Measurements from ENCODE around the gene MAGI2.

Gene MAGI2

DNA sequence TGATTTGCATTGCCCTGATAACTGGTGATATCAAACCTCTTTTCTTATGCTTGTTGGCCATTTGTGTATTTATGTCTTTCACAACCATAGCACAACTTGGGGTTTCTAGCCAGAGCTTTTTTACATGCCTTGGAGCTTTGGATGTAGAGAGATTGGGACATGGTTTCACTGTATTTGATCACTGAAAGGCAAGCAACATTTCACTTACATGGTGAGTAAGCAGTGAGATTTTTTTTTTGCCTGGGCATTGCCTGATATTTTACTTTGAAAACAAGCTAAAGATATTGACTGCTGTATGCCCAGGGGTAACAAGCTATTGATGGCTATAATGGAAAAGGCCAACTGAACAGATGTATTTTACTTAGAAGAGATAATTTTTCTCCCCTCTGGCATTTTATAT lies 1395.9 kb downstream of the MAGI2 start:
- Histone ChIP-seq H3K9me3 (ENCODE audit: control insufficient read depth, insufficient read depth, low read depth, low read length) (no peaks in the 10 kb centered on the region), H3K4me1 (ENCODE audit: control insufficient read depth, insufficient read depth, low read length) (peaks cover 17% of the 10 kb centered on the region), H3K4me3 (ENCODE audit: low read depth, low read length) (no peak overlapping the region), H3K27me3 (ENCODE audit: control insufficient read depth, insufficient read depth, low read length) (no peaks in the 10 kb centered on the region), H3K36me3 (ENCODE audit: control insufficient read depth, insufficient read depth, low read length) (no peaks in the 10 kb centered on the region), H3K9ac (ENCODE audit: low read length) (no peak overlapping the region), H3K27ac (ENCODE audit: low read depth, low read length) (no peak overlapping the region)

DNA sequence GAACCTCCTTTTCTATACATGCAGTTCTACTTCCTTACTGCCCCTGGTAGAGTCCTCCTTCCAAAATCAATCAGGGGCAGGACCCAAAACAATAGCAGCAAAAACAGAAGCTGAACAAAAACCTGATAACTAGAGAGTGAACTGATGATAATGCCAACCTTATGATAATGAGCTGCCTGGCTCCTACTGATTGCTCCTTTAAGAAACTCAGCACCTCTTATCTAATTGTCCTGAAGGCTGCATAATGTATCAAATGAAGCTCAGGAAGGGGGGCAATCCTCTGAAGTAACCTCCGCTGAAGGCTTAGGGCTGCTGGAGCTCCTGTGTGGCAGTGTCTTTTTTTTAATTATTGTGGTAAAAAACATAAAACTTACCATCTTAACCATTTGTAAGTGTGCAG lies 1397.9 kb downstream of the MAGI2 start:
- Histone ChIP-seq H3K36me3 (ENCODE audit: control insufficient read depth, insufficient read depth, low read length) (no peaks in the 10 kb centered on the region), H3K27me3 (ENCODE audit: control insufficient read depth, insufficient read depth, low read length) (no peaks in the 10 kb centered on the region), H3K4me3 (ENCODE audit: low read depth, low read length) (no peak overlapping the region), H3K4me1 (ENCODE audit: control insufficient read depth, insufficient read depth, low read length) (peaks cover 26% of the 10 kb centered on the region), H3K27ac (ENCODE audit: low read depth, low read length) (no peak overlapping the region), H3K9ac (ENCODE audit: low read length) (no peak overlapping the region), H3K9me3 (ENCODE audit: control insufficient read depth, insufficient read depth, low read depth, low read length) (no peaks in the 10 kb centered on the region)

DNA sequence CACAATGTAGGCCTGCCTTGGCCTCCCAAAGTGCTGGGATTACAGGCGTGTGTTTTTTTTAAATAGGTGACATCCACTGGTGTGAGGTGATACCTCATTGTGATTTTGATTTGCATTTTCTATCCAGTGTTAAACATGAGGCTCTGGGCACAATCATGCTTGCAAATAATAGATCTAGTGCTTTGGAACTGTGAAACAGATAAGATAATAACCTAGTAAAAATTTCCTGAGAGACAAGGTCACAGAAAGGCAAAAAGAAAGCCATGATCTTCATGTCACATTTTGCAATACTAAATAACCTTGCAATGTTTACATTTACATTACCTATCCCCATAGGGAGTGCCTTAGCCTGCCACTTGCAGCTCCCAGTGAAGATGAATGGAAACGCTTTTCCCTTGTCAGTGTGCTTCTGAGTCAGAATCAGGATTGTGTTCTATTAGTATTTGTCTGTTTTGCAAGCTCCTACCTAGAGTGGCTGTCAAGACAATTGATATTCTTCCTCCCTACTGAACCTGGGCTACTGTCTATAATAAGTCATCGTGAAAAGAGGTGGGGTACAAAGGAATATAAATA lies 1398.4 kb downstream of the MAGI2 start:
- Histone ChIP-seq H3K9me3 (ENCODE audit: control insufficient read depth, insufficient read depth, low read depth, low read length) (no peaks in the 10 kb centered on the region), H3K4me1 (ENCODE audit: control insufficient read depth, insufficient read depth, low read length) (peaks cover 26% of the 10 kb centered on the region), H3K27me3 (ENCODE audit: control insufficient read depth, insufficient read depth, low read length) (no peaks in the 10 kb centered on the region), H3K27ac (ENCODE audit: low read depth, low read length) (no peak overlapping the region), H3K36me3 (ENCODE audit: control insufficient read depth, insufficient read depth, low read length) (no peaks in the 10 kb centered on the region), H3K9ac (ENCODE audit: low read length) (no peak overlapping the region), H3K4me3 (ENCODE audit: low read depth, low read length) (no peak overlapping the region)

DNA sequence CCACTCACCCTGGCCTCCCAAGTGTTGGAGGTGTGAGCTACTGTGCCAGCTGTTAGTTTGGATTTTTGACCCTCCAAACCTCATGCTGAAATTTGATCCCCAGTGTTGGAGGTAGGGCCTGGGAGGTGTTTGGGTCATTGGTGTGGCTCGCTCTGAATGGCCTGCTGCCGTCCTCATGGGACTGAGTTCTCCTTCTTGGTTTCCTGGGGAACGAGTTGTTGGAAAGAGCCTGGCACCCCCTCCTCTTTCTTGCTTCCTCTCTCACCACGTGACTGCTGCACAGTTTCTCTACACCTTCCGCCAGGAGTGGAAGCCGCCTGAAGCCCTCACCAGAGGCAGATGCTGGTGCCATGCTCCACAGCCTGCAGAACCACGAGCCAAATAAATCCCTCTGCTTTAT lies 1401.4 kb downstream of the MAGI2 start:
- no peak overlapping the region for H3K9ac ChIP-seq (ENCODE audit: low read length)
- no peak overlapping the region for H3K4me3 ChIP-seq (ENCODE audit: low read depth, low read length)
- H3K27me3 ChIP-seq (ENCODE audit: control insufficient read depth, insufficient read depth, low read length), result no peaks in the 10 kb centered on the region
- no peaks in the 10 kb centered on the region for H3K36me3 ChIP-seq (ENCODE audit: control insufficient read depth, insufficient read depth, low read length)
- H3K4me1 ChIP-seq (ENCODE audit: control insufficient read depth, insufficient read depth, low read length), result peaks cover 22% of the 10 kb centered on the region
- H3K27ac ChIP-seq (ENCODE audit: low read depth, low read length), result no peak overlapping the region
- no peaks in the 10 kb centered on the region for H3K9me3 ChIP-seq (ENCODE audit: control insufficient read depth, insufficient read depth, low read depth, low read length)

DNA sequence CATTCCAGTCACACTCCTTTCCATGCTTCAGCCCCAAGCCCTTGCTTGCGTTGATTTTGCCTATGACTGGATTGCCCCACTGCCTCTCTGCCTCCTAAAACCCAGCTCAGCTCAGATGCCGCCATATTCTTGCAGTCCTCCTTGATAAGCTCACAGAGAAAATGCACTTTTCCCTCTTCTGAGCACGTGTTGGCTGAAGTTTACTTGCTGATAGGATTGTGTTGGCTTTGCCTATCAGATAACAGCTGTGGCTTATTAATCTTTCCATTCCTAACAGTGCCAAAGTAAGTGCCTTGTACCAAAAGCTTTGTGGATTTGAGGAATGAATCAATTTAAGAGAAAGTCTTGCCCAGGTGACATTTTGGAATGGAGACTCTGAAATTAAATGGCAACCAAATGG lies 1405.7 kb downstream of the MAGI2 start:
- Histone ChIP-seq H3K9ac (ENCODE audit: low read length) (no peak overlapping the region), H3K36me3 (ENCODE audit: control insufficient read depth, insufficient read depth, low read length) (no peaks in the 10 kb centered on the region)

DNA sequence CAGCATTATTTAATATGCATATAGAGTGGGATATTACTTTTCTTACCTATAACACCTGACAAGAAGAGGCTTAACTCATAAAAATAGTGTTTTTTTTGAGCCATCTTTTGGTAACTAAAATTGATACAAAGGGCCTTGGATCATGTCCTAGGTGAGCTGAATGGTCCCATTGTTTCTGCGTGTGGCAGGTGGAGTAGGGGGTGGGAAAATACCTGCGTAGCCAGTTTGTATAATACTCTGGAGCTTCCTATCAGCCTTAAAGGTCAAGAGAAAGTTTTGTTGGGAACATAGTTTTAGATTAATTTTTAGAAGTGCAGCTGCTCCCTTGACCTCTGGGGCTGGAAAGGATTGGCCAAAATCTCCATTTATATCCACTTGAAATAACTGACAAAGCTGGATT lies 1410.3 kb downstream of the MAGI2 start:
- H3K4me3 ChIP-seq (ENCODE audit: low read depth, low read length), result no peak overlapping the region
- H3K9me3 ChIP-seq (ENCODE audit: control insufficient read depth, insufficient read depth, low read depth, low read length), result no peaks in the 10 kb centered on the region

More for the DNA sequence above, 1405.7 kb downstream of the MAGI2 start:
- Histone ChIP-seq H3K27me3 (ENCODE audit: control insufficient read depth, insufficient read depth, low read length) (no peaks in the 10 kb centered on the region), H3K4me3 (ENCODE audit: low read depth, low read length) (no peak overlapping the region), H3K9me3 (ENCODE audit: control insufficient read depth, insufficient read depth, low read depth, low read length) (no peaks in the 10 kb centered on the region), H3K4me1 (ENCODE audit: control insufficient read depth, insufficient read depth, low read length) (peaks cover 9% of the 10 kb centered on the region), H3K27ac (ENCODE audit: low read depth, low read length) (no peak overlapping the region)

DNA sequence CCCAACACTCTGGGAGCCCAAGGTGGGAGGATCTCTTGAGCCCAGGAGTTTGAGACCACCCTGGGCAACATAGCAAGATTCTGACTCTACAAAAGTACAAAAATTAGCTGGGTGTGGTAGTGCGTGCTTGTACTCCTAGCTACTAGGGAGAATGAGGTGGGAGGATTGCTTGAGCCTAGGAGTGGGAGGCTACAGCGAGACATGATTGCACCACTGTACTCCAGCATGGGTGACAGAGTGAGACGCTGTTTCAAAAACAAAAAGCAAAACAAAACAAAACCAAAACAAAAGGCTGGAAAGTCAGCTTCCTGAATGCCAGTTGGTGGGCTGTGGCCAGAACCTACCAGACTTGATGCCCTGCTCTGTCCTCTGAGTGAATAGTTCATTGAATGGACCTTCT lies 1412.0 kb downstream of the MAGI2 start:
- Histone ChIP-seq H3K27me3 (ENCODE audit: control insufficient read depth, insufficient read depth, low read length) (no peaks in the 10 kb centered on the region), H3K36me3 (ENCODE audit: control insufficient read depth, insufficient read depth, low read length) (no peaks in the 10 kb centered on the region), H3K9ac (ENCODE audit: low read length) (no peak overlapping the region), H3K4me3 (ENCODE audit: low read depth, low read length) (no peak overlapping the region), H3K27ac (ENCODE audit: low read depth, low read length) (no peak overlapping the region), H3K4me1 (ENCODE audit: control insufficient read depth, insufficient read depth, low read length) (peaks cover 32% of the 10 kb centered on the region), H3K9me3 (ENCODE audit: control insufficient read depth, insufficient read depth, low read depth, low read length) (no peaks in the 10 kb centered on the region)

More for the DNA sequence above, 1410.3 kb downstream of the MAGI2 start:
- Histone ChIP-seq H3K36me3 (ENCODE audit: control insufficient read depth, insufficient read depth, low read length) (no peaks in the 10 kb centered on the region), H3K27ac (ENCODE audit: low read depth, low read length) (no peak overlapping the region), H3K9ac (ENCODE audit: low read length) (no peak overlapping the region), H3K4me1 (ENCODE audit: control insufficient read depth, insufficient read depth, low read length) (peaks cover 18% of the 10 kb centered on the region), H3K27me3 (ENCODE audit: control insufficient read depth, insufficient read depth, low read length) (no peaks in the 10 kb centered on the region)

DNA sequence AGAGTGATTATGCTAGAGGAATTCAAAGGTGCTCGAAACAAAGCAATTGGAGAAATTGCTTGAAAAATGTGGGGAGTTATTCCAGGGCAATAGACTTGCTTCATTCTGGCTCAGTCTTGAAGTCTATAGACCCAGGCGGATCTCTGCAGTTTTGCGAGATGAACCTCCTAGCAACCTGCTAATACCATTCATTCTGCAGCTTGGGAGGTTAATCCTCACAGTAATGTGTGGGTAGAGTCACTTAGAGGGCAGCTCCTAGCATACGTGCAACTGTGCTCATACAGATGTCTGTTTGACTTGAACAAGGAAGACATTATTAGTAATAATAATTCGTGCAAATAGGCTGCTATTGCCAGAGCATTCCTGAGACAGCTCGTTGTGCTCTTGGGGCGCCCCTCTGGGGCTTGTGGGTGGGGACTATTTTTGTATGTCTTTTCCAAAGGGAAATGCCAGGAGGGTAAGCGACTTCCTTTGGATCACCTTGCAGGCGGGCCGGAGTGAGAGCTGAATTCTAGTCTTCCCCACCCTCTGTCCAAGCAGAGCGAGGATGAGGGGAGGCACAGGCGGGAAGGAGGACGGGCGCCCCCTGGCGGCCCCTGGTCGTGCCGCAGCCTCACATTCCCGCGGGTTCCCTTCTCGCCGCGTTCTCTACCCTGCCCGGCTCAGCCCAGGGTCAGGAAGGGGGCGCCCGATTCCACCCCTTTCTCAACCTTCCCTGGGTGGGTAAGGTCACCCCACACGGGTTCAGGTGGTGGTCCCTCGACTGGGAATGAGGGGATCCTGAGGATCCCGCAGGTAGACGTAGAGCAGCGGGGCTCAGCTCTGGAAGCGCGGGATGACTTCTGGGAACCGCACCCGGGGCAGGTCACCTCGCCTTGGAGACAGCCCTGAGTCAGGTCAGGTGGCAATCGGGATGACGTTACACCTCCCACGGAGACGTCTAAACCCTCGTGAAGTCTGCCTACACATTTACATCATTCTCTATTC lies 1413.4 kb downstream of the MAGI2 start:
- H3K27ac ChIP-seq (ENCODE audit: low read depth, low read length), result no peak overlapping the region
- H3K9ac ChIP-seq (ENCODE audit: low read length), result no peak overlapping the region
- peak overlapping the region; percentile 39 for H3K4me3 ChIP-seq (ENCODE audit: low read depth, low read length)
- no peaks in the 10 kb centered on the region for H3K36me3 ChIP-seq (ENCODE audit: control insufficient read depth, insufficient read depth, low read length)
- H3K27me3 ChIP-seq (ENCODE audit: control insufficient read depth, insufficient read depth, low read length), result no peaks in the 10 kb centered on the region
- no peaks in the 10 kb centered on the region for H3K9me3 ChIP-seq (ENCODE audit: control insufficient read depth, insufficient read depth, low read depth, low read length)
- H3K4me1 ChIP-seq (ENCODE audit: control insufficient read depth, insufficient read depth, low read length), result peaks cover 32% of the 10 kb centered on the region

DNA sequence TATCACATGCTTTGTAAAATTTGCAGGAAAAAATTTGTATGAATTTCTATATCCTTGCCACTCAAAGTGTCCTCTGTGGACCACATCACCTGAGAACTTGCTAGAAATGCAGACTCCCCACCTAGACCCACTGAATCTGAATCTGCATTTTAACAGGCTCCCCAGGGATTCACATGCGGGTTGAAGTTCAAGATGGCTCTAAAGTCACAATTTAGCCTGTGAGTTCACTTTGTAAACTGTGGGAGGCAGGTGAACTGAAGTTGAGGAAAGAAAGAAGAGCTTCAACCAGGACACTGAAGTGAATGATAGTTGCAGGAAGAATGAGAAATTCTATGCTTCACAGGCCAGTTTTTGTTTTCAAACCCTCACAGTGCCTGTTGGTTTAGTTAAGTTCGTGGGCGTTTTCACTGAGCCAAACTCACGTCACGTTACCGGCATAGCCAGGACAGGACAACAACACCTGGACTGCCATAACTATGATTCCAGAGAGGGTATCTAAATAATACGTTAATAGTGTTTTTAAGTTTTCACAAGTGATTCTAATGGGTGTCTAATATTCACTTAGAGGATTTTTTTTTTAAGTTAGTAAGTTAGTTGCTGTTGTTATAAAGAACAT lies 1414.9 kb downstream of the MAGI2 start:
- peaks cover 32% of the 10 kb centered on the region for H3K4me1 ChIP-seq (ENCODE audit: control insufficient read depth, insufficient read depth, low read length)
- H3K9me3 ChIP-seq (ENCODE audit: control insufficient read depth, insufficient read depth, low read depth, low read length), result no peaks in the 10 kb centered on the region
- H3K36me3 ChIP-seq (ENCODE audit: control insufficient read depth, insufficient read depth, low read length), result no peaks in the 10 kb centered on the region
- no peaks in the 10 kb centered on the region for H3K27me3 ChIP-seq (ENCODE audit: control insufficient read depth, insufficient read depth, low read length)
- no peak overlapping the region for H3K4me3 ChIP-seq (ENCODE audit: low read depth, low read length)
- no peak overlapping the region for H3K27ac ChIP-seq (ENCODE audit: low read depth, low read length)
- no peak overlapping the region for H3K9ac ChIP-seq (ENCODE audit: low read length)

DNA sequence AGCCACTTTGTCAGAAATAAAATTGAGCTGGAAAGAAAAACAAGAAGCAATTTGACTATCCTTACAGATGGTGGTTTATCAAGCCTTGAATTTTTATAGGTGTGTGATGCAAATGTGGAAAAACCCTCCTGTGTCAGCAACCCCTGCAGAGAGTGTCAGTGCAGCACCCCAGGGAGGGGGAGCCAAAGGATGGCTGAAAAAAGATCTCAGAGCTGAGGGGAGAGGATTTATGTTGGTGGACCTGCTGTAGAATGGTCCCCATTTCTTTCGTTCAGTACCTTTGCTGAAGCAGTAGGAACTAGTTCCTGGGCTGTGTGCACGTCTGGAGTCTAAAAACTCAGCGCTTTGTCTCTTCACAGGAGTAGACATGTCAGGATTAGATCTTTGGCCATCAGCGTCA lies 1415.9 kb downstream of the MAGI2 start:
- H3K36me3 ChIP-seq (ENCODE audit: control insufficient read depth, insufficient read depth, low read length), result no peaks in the 10 kb centered on the region
- peaks cover 32% of the 10 kb centered on the region for H3K4me1 ChIP-seq (ENCODE audit: control insufficient read depth, insufficient read depth, low read length)
- H3K9me3 ChIP-seq (ENCODE audit: control insufficient read depth, insufficient read depth, low read depth, low read length), result no peaks in the 10 kb centered on the region
- no peaks in the 10 kb centered on the region for H3K27me3 ChIP-seq (ENCODE audit: control insufficient read depth, insufficient read depth, low read length)
- no peak overlapping the region for H3K27ac ChIP-seq (ENCODE audit: low read depth, low read length)
- no peak overlapping the region for H3K9ac ChIP-seq (ENCODE audit: low read length)
- H3K4me3 ChIP-seq (ENCODE audit: low read depth, low read length), result no peak overlapping the region

DNA sequence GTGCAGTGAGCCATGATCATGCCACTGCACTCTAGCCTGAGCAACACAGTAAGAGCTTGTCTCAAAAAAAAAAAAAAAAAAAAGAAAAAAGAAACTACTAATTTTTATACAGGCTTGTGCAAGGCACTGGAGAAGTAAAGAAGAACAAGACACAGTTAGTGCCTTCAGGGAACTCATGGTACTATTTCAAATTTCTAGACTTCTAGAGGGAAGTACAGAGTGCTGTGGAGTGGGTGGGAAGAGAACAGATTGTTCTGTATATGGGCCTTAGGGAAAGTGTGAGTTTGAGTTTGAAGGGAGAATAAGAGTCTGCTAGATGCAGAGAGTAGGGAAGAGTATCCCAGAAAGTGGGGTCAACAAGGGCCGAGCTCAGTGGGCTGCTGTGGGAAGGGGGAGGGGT lies 1420.1 kb downstream of the MAGI2 start:
- no peak overlapping the region for H3K9ac ChIP-seq (ENCODE audit: low read length)
- no peaks in the 10 kb centered on the region for H3K9me3 ChIP-seq (ENCODE audit: control insufficient read depth, insufficient read depth, low read depth, low read length)
- no peaks in the 10 kb centered on the region for H3K36me3 ChIP-seq (ENCODE audit: control insufficient read depth, insufficient read depth, low read length)
- no peaks in the 10 kb centered on the region for H3K27me3 ChIP-seq (ENCODE audit: control insufficient read depth, insufficient read depth, low read length)
- H3K27ac ChIP-seq (ENCODE audit: low read depth, low read length), result no peak overlapping the region
- H3K4me1 ChIP-seq (ENCODE audit: control insufficient read depth, insufficient read depth, low read length), result peaks cover 23% of the 10 kb centered on the region
- H3K4me3 ChIP-seq (ENCODE audit: low read depth, low read length), result no peak overlapping the region

All from HUES6 (cell line).